Measurements from ENCODE around the gene FGF19. TPM values are rescaled to one million over a fixed set of nuclear protein-coding genes. Genes with fewer than 3 reads are reported as not detected.

The FGF19 gene
- total RNA-seq, 2 experiments from 2014 or later, result not detected

- Histone ChIP-seq H4K20me1 (ENCODE audit: insufficient read depth, low read length) (no peaks in the 10 kb centered on the region), H3K9me3 (ENCODE audit: low read length) (no peaks in the 10 kb centered on the region), H3K4me2 (ENCODE audit: low read length) (no peak overlapping the region), H3K79me2 (ENCODE audit: insufficient read depth, low read depth, low read length) (no peaks in the 10 kb centered on the region), H3K4me3 (ENCODE audit: low read depth, low read length, poor library complexity, severe bottlenecking) (no peak overlapping the region), H3K36me3 (ENCODE audit: insufficient read depth, low read length) (no peaks in the 10 kb centered on the region), H2AFZ (ENCODE audit: low read length) (no peak overlapping the region), H3K27ac (ENCODE audit: low read depth, low read length, poor library complexity, severe bottlenecking) (no peak overlapping the region), H3K9me2 (ENCODE audit: insufficient read depth, low read length) (no peaks in the 10 kb centered on the region), H3K4me1 (ENCODE audit: insufficient read depth, low read length, poor library complexity, severe bottlenecking) (no peaks in the 10 kb centered on the region)
- intact Hi-C loops (cut with micrococcal nuclease; ENCODE audit: unreplicated experiment), result no loop called here
- CTCF ChIA-PET (ENCODE audit: unreplicated experiment), result no interaction called here
- TF ChIP-seq EZH2phosphoT487 (IDR thresholded peaks at IDR 0.05; ENCODE audit: borderline replicate concordance, low read depth, low read length) (no peak), CTCF (conservative IDR thresholded peaks at IDR 0.05; ENCODE audit: low read length) (no peak)
- POLR2A ChIA-PET, result no interaction called here
- no TSS peak for BruUV-seq (replicated peaks)
- DNase-seq (ENCODE audit: low spot score), result no peak
Measured at GRCh38 chr11:69652999-69653398, 50.8 kb downstream of the FGF19 start.

- Histone ChIP-seq H4K20me1 (ENCODE audit: insufficient read depth, low read length) (no peaks in the 10 kb centered on the region), H3K4me2 (ENCODE audit: low read length) (no peak overlapping the region)
Measured at GRCh38 chr11:69651834-69652620, 51.8 kb downstream of the FGF19 start.

More at GRCh38 chr11:69651834-69652620, 51.8 kb downstream of the FGF19 start:
- Histone ChIP-seq H3K4me3 (ENCODE audit: low read depth, low read length, poor library complexity, severe bottlenecking) (no peak overlapping the region), H3K9me3 (ENCODE audit: low read length) (no peaks in the 10 kb centered on the region), H3K27ac (ENCODE audit: low read depth, low read length, poor library complexity, severe bottlenecking) (no peak overlapping the region), H3K36me3 (ENCODE audit: insufficient read depth, low read length) (no peaks in the 10 kb centered on the region), H3K4me1 (ENCODE audit: insufficient read depth, low read length, poor library complexity, severe bottlenecking) (no peaks in the 10 kb centered on the region), H2AFZ (ENCODE audit: low read length) (no peak overlapping the region), H3K79me2 (ENCODE audit: insufficient read depth, low read depth, low read length) (no peaks in the 10 kb centered on the region), H3K9me2 (ENCODE audit: insufficient read depth, low read length) (no peaks in the 10 kb centered on the region)
- POLR2A ChIA-PET, result no interaction called here
- no peak for TF ChIP-seq CTCF (conservative IDR thresholded peaks at IDR 0.05; ENCODE audit: low read length)
- no peak for TF ChIP-seq EZH2phosphoT487 (IDR thresholded peaks at IDR 0.05; ENCODE audit: borderline replicate concordance, low read depth, low read length)
- CTCF ChIA-PET (ENCODE audit: unreplicated experiment), result no interaction called here
- no TSS peak for BruUV-seq (replicated peaks)
- DNase-seq (ENCODE audit: low spot score), result no peak
- intact Hi-C loops (cut with micrococcal nuclease; ENCODE audit: unreplicated experiment), result no loop called here

Measured in OCI-LY7 (cell line).